GM13976 (cell line): ENCODE results near the gene CUX1.

Experiments used
- DNase-seq: peaks from one replicate; pipeline ENCODE4 v3.0.0; 2012; ENCODE audit warnings: low spot score
- in situ Hi-C: fragments of 300-500 bp; cut with MboI; formaldehyde crosslinking; loops from one replicate; pipeline ENCODE4 v1.12.0; 2022; ENCODE audit warnings: low sequenced_read_pairs, mixed read lengths, inconsistent platforms; ENCODE audit not compliant: unreplicated experiment
- TF ChIP-seq, protein P1 (sequence below): IDR thresholded peaks from 2 replicates; pipeline ENCODE4 v1.5.1; 2012; ENCODE audit warnings: borderline replicate concordance, mild to moderate bottlenecking; ENCODE audit not compliant: insufficient read depth; ENCODE audit errors: extremely low read depth, missing control alignments, control extremely low read depth

Gene CUX1

DNA sequence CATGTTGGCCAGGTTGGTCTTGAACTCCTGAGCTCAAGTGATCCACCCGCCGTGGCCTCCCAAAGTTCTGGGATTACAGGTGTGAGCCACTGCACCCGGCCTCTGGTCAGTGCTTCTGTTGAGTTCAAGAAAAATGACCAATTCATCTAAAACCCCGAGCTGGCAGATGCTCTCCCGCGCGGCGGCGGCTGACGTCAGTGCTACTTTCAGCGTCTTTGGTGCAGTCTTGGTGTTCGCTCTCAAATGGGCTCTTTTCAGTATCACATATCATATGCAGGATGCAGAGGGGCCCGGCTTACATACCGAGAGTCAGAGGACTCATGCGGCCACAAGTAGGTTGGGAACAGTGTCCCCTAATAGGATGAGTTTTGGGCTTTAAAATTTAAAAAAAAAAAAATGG lies 125.9 kb downstream of the CUX1 start:
- in situ Hi-C loops: no loop called here
- TF ChIP-seq, protein P1, sequence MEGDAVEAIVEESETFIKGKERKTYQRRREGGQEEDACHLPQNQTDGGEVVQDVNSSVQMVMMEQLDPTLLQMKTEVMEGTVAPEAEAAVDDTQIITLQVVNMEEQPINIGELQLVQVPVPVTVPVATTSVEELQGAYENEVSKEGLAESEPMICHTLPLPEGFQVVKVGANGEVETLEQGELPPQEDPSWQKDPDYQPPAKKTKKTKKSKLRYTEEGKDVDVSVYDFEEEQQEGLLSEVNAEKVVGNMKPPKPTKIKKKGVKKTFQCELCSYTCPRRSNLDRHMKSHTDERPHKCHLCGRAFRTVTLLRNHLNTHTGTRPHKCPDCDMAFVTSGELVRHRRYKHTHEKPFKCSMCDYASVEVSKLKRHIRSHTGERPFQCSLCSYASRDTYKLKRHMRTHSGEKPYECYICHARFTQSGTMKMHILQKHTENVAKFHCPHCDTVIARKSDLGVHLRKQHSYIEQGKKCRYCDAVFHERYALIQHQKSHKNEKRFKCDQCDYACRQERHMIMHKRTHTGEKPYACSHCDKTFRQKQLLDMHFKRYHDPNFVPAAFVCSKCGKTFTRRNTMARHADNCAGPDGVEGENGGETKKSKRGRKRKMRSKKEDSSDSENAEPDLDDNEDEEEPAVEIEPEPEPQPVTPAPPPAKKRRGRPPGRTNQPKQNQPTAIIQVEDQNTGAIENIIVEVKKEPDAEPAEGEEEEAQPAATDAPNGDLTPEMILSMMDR: no peak

DNA sequence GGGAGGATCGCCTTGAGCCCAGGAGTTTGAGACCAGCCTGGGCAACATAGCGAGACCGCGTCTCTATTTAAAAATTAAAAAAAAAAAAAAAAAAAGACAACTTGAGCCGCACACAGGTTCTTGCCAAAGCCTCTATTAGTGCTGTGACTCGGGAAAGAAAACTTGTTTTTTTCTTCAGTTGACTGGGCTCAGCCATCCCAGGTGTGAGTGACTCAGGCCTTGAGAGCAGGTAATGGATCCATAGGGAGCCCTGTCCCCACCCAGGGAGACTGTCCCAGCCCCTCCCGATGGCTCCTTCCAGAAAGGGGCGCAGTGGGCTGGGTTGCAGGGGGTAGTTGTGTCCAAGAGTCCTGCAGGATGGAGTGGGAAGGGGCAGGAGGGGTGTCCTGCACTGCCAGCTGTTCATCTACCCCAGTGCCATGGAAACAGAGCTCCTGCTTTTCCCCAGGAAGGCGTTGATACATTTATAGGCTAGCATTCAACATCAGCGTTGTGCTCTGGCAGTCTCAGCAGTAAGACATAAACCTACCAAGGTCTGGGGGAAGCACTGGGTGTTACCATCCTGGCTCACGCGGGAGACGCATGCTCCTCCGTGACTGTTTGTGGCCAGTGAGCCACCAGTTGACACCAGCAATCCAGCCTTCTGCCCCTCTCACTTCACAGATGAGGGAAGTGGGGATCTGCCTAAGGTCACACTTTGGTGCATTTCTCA lies 126.6 kb downstream of the CUX1 start:
- no peak for DNase-seq
- in situ Hi-C loops: no loop called here

More for the DNA sequence above, 125.9 kb downstream of the CUX1 start:
- DNase-seq: no peak

DNA sequence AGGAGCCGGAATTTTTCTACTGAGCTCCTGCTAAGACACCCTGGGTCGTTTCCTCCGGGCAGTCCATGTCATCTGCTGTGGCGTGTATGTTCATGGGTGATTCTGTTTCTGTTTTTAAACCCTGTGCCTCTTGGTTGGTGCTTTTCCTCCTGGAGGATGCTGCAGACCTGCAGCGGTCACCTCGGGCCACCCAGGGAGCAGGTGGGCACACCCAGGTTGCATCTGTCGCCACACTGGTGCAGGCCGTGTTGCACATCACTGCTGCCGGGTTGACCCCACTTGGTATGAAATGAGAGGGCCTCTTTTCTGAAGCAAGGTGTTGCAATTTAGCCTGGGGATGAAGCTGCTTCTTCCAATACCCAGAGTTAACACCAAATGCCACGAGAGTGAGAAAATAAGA lies 127.2 kb downstream of the CUX1 start:
- TF ChIP-seq, protein P1: no peak
- in situ Hi-C loops: no loop called here

More for the DNA sequence above, 126.6 kb downstream of the CUX1 start:
- TF ChIP-seq, protein P1: no peak

DNA sequence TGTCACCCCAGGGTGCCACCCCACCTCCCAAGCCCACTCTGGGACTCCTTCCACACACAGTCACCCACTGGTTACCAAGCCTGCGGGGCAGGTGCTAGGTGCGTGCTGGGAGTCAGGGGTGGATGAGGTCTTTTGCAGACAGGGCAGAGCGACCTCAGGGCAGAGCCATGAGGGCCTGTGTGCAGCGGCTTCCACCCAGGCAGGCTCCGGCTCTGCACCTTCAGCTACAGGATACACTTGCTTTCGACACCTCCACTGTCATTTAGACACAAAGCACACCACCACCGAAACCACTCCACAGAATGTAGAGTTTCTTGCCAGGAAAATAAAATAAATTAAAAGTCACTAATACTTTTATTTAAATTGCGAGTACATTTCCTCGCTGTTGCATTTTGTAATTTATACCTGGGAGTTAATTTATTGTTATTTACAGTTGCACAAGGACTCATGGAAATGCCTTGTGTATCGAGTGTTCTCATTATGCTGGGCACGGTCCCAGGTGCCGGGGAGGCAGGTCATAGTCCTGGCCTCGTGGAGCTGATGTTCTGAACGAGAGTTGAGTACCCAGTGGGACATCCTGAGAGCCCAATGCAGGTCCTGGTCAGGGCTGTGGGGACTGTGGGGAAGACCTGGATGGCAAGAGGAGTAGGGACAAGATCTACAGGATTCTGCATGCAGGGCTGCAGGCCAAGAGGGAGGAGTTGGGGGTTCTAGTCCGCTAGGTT lies 127.8 kb downstream of the CUX1 start:
- in situ Hi-C loops: no loop called here
- DNase-seq: no peak
- TF ChIP-seq, protein P1: no peak

More for the DNA sequence above, 127.2 kb downstream of the CUX1 start:
- no peak for DNase-seq

DNA sequence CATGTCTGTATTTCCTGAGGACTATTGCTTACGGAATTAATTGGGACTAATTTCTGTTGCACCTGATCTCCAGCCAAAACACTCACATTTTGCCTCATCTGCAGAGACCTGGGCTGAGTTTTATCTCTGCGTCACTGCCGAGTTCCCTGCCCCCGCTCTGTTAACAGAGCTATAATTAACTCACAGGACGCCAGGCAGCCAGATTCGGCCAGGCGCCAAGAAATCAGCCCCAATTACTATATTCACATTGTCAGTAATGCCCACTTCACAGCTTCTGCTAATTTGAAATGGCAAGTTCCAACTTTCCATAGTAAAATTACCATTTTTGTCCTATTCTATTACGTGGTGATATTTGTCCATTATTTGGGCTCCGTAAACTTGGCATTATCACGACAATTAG lies 130.5 kb downstream of the CUX1 start:
- in situ Hi-C loops: no loop called here
- TF ChIP-seq, protein P1: no peak
- no peak for DNase-seq

DNA sequence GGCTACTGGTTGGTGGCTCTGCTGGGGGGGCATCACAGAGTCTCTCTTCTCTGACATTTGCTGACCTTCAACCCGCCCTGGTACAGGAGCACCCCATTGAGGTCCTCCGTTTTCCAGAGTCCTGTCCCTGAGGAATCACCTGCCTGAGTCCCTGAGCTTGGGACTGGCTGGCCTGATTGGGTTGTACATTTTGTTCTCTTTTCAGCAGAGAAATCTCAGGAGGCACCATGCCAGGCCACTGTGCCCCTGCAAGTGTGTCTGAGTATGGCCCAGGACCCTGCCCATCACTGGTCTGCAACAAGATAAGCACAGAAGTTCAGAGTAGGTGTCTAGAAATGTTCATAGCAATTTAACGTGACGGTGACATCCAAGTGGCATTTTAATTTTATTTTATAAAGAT lies 131.2 kb downstream of the CUX1 start:
- in situ Hi-C loops: no loop called here
- TF ChIP-seq, protein P1: no peak

More for the DNA sequence above, 131.2 kb downstream of the CUX1 start:
- no peak for DNase-seq
